Trophoblast cell (in vitro differentiated cells and primary cell): ENCODE results near the gene MSL1.

Experiments used
- DNase-seq, 2 donors: peaks; one replicate each; pipeline ENCODE4 v3.0.0-alpha.2; 2016
- H2AFZ ChIP-seq: 2 replicates; pipeline ENCODE4 v1.6.1; 2013; ENCODE audit warnings: low read length, moderate library complexity, mild to moderate bottlenecking; ENCODE audit not compliant: insufficient read depth, poor library complexity
- H2AK5ac ChIP-seq: 2 replicates; pipeline ENCODE4 v1.6.1; 2013; ENCODE audit warnings: mild to moderate bottlenecking, low read length
- H2BK120ac ChIP-seq: 2 replicates; pipeline ENCODE4 v1.6.1; 2013; ENCODE audit warnings: low read length, mild to moderate bottlenecking, moderate library complexity; ENCODE audit not compliant: insufficient read depth, poor library complexity
- H2BK12ac ChIP-seq: 2 replicates; pipeline ENCODE4 v1.6.1; 2013; ENCODE audit warnings: mild to moderate bottlenecking, low read length, moderate library complexity
- H2BK5ac ChIP-seq: 2 replicates; pipeline ENCODE4 v1.6.1; 2013; ENCODE audit warnings: low read length, low read depth, moderate library complexity, mild to moderate bottlenecking; ENCODE audit not compliant: poor library complexity
- H3K14ac ChIP-seq: 2 replicates; pipeline ENCODE4 v1.6.1; 2013; ENCODE audit warnings: mild to moderate bottlenecking, low read length
- H3K18ac ChIP-seq: 2 replicates; pipeline ENCODE4 v1.6.1; 2013; ENCODE audit warnings: mild to moderate bottlenecking, low read length
- H3K23ac ChIP-seq: 2 replicates; pipeline ENCODE4 v1.6.1; 2013; ENCODE audit warnings: low read length
- H3K27ac ChIP-seq: 2 replicates; pipeline ENCODE4 v1.5.1; 2013; ENCODE audit warnings: low read depth, mild to moderate bottlenecking, inconsistent platforms, low read length, moderate library complexity
- H3K27me3 ChIP-seq: 2 replicates; pipeline ENCODE4 v1.6.1; 2013; ENCODE audit warnings: inconsistent platforms, mild to moderate bottlenecking, low read length, moderate library complexity; ENCODE audit not compliant: insufficient read depth
- H3K36me3 ChIP-seq, 2 experiments: 1 replicate in 1 of 2; 2 replicates in 1 of 2; pipeline ENCODE4 v1.6.1; 2013; ENCODE audit warnings: low read length in 2 of 2, mild to moderate bottlenecking in 2 of 2, moderate library complexity in 1 of 2; ENCODE audit not compliant: insufficient read depth in 2 of 2, control insufficient read depth in 1 of 2
- H3K4ac ChIP-seq: 2 replicates; pipeline ENCODE4 v1.6.1; 2013; ENCODE audit warnings: low read depth, mild to moderate bottlenecking, low read length, moderate library complexity
- H3K4me1 ChIP-seq, 2 experiments: 1 replicate in 1 of 2; 2 replicates in 1 of 2; pipeline ENCODE4 v1.6.1; 2013; ENCODE audit warnings: low read length in 2 of 2, mild to moderate bottlenecking in 2 of 2, moderate library complexity in 1 of 2; ENCODE audit not compliant: insufficient read depth in 2 of 2, control insufficient read depth in 1 of 2
- H3K4me2 ChIP-seq: 2 replicates; pipeline ENCODE4 v1.6.1; 2013; ENCODE audit warnings: inconsistent platforms, mild to moderate bottlenecking, low read length, moderate library complexity
- H3K4me3 ChIP-seq: 2 replicates; pipeline ENCODE4 v1.5.1; 2013; ENCODE audit warnings: mild to moderate bottlenecking, low read depth, low read length, inconsistent platforms
- H3K79me1 ChIP-seq: one replicate; pipeline ENCODE4 v1.6.1; 2013; ENCODE audit warnings: low read length
- H3K79me2 ChIP-seq: 2 replicates; pipeline ENCODE4 v1.6.1; 2013; ENCODE audit warnings: low read length, mild to moderate bottlenecking; ENCODE audit not compliant: control insufficient read depth, insufficient read depth, poor library complexity
- H3K9ac ChIP-seq: 2 replicates; pipeline ENCODE4 v1.6.1; 2013; ENCODE audit warnings: mild to moderate bottlenecking, low read length
- H3K9me3 ChIP-seq: 2 replicates; pipeline ENCODE4 v1.6.1; 2013; ENCODE audit warnings: low read depth, mild to moderate bottlenecking, control low read depth, inconsistent platforms, low read length; ENCODE audit not compliant: insufficient read depth
- H4K12ac ChIP-seq: 2 replicates; pipeline ENCODE4 v1.6.1; 2013; ENCODE audit warnings: low read depth, mild to moderate bottlenecking, low read length, moderate library complexity
- H4K8ac ChIP-seq: 2 replicates; pipeline ENCODE4 v1.6.1; 2013; ENCODE audit warnings: low read depth, mild to moderate bottlenecking, low read length, moderate library complexity
- H4K91ac ChIP-seq: one replicate; pipeline ENCODE4 v1.6.1; 2013; ENCODE audit warnings: low read depth, mild to moderate bottlenecking, low read length, moderate library complexity
- WGBS: extraction: QIAGEN DNeasy Blood & Tissue Kit; methylation state at CpG from one replicate; pipeline ENCODE4 v1.1.7; 2013; ENCODE audit warnings: missing lambda C conversion rate; ENCODE audit not compliant: insufficient read length, insufficient coverage; ENCODE audit errors: extremely low coverage; 5-methylcytosine and 5-hydroxymethylcytosine counted together

MSL1 gene

GRCh38 chr17:40106760-40107521, 14.8 kb upstream of the MSL1 start:
- Histone ChIP-seq H4K91ac (no peak overlapping the region), H3K9ac (no peak overlapping the region), H2BK12ac (no peak overlapping the region), H3K27ac (no peak overlapping the region), H3K27me3 (no peaks in the 10 kb centered on the region), H3K4ac (no peak overlapping the region), H3K14ac (no peak overlapping the region), H2BK120ac (no peak overlapping the region), H3K4me2 (no peak overlapping the region), H3K79me2 (no peaks in the 10 kb centered on the region), H4K8ac (no peak overlapping the region), H3K23ac (no peak overlapping the region), H3K18ac (no peak overlapping the region), H2AFZ (no peak overlapping the region), H4K12ac (no peak overlapping the region), H3K36me3 (no peaks in the 10 kb centered on the region), H3K4me3 (no peak overlapping the region), H3K4me1 (peaks cover 18 to 24% of the 10 kb centered on the region in 2 experiments), H3K9me3 (peaks cover 2% of the 10 kb centered on the region), H2AK5ac (no peak overlapping the region), H3K79me1 (peaks cover 10% of the 10 kb centered on the region), H2BK5ac (no peak overlapping the region)
- no peak for DNase-seq
- no CpG with 5 or more reads among the region's 20 CpGs for WGBS

DNA sequence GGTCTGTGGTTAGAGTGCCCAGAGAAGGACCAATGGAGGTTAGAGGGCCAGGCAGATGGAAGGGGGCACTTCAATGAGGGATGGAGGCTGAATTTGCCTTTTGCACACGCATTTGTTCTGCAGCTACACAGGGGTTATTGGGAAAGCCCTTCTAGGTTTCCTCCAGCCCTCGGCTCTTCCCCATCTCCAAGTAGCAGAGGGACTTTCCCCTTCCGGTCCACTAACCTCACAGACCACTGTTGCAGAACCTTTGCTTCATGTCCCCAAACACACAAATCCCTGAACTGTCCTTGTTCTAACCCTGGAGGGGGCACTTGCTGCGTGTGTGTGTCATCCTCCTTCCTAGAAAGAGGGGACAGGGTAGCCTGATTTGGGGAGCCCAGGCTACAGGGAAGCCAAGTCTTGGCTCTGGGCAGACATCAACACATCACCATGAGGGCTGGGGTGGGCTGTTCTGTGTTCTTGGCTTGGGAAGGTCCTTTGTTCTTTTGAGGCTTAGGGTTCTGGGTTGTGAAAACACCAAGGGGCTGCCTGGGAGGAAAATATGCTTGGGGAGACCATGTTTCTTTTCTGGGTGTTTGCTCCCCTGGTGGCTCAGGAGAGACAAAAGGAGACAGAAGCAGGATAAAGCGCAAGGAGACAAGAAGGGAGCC, 14.1 kb upstream of the MSL1 start:
- peak overlapping the region; percentile 32 for H2AK5ac ChIP-seq
- no peak overlapping the region for H3K18ac ChIP-seq
- H3K36me3 ChIP-seq = no peaks in the 10 kb centered on the region
- no peak overlapping the region for H3K27ac ChIP-seq
- WGBS = no CpG with 5 or more reads among the region's 5 CpGs
- H2BK5ac ChIP-seq = no peak overlapping the region
- H3K23ac ChIP-seq = no peak overlapping the region
- peaks cover 10% of the 10 kb centered on the region for H3K79me1 ChIP-seq
- peak overlapping the region; percentile 49 for H4K91ac ChIP-seq
- H2AFZ ChIP-seq = peak overlapping the region; percentile 43
- H3K14ac ChIP-seq = peak overlapping the region; percentile 44
- peak overlapping the region; percentile 27 for H3K4me2 ChIP-seq
- DNase-seq = no peak
- H3K9ac ChIP-seq = no peak overlapping the region
- peaks cover 18 to 29% of the 10 kb centered on the region in 2 experiments for H3K4me1 ChIP-seq
- H4K12ac ChIP-seq = peak overlapping the region; percentile 19
- H3K4me3 ChIP-seq = no peak overlapping the region
- no peak overlapping the region for H3K4ac ChIP-seq
- H3K9me3 ChIP-seq = peaks cover 2% of the 10 kb centered on the region
- no peaks in the 10 kb centered on the region for H3K27me3 ChIP-seq
- H2BK120ac ChIP-seq = peak overlapping the region; percentile 49
- H2BK12ac ChIP-seq = peak overlapping the region; percentile 68
- no peaks in the 10 kb centered on the region for H3K79me2 ChIP-seq
- peak overlapping the region; percentile 78 for H4K8ac ChIP-seq

GRCh38 chr17:40108970-40109824, 12.6 kb upstream of the MSL1 start:
- WGBS = no CpG with 5 or more reads among the region's 9 CpGs
- H3K4ac ChIP-seq = no peak overlapping the region
- no peak overlapping the region for H2AK5ac ChIP-seq
- peaks cover 21 to 33% of the 10 kb centered on the region in 2 experiments for H3K4me1 ChIP-seq
- no peak overlapping the region for H3K4me3 ChIP-seq
- H3K27ac ChIP-seq = no peak overlapping the region
- H3K9ac ChIP-seq = no peak overlapping the region
- H4K91ac ChIP-seq = peak overlapping the region; percentile 29
- no peak overlapping the region for H3K14ac ChIP-seq
- H3K79me1 ChIP-seq = peaks cover 19% of the 10 kb centered on the region
- no peak overlapping the region for H3K23ac ChIP-seq
- no peak overlapping the region for H2AFZ ChIP-seq
- no peak overlapping the region for H4K8ac ChIP-seq
- no peak overlapping the region for H2BK5ac ChIP-seq
- H3K9me3 ChIP-seq = no peaks in the 10 kb centered on the region
- no peak overlapping the region for H2BK120ac ChIP-seq
- no peaks in the 10 kb centered on the region for H3K27me3 ChIP-seq
- H3K79me2 ChIP-seq = no peaks in the 10 kb centered on the region
- H3K4me2 ChIP-seq = no peak overlapping the region
- no peak for DNase-seq
- H3K36me3 ChIP-seq = no peaks in the 10 kb centered on the region
- H2BK12ac ChIP-seq = no peak overlapping the region
- no peak overlapping the region for H3K18ac ChIP-seq
- H4K12ac ChIP-seq = no peak overlapping the region

- H2AFZ ChIP-seq = no peak overlapping the region
- no peak overlapping the region for H3K4ac ChIP-seq
- H2BK5ac ChIP-seq = no peak overlapping the region
- no peak overlapping the region for H3K4me3 ChIP-seq
- H2AK5ac ChIP-seq = no peak overlapping the region
- H2BK120ac ChIP-seq = no peak overlapping the region
- no peak overlapping the region for H4K12ac ChIP-seq
- H3K79me1 ChIP-seq = peaks cover 21% of the 10 kb centered on the region
- no peak overlapping the region for H3K27ac ChIP-seq
- no peaks in the 10 kb centered on the region for H3K36me3 ChIP-seq
- no peak overlapping the region for H3K23ac ChIP-seq
- H3K14ac ChIP-seq = no peak overlapping the region
- no peak overlapping the region for H3K4me2 ChIP-seq
- H3K9ac ChIP-seq = no peak overlapping the region
- no peak overlapping the region for H4K91ac ChIP-seq
- whole genome bisulfite sequencing = no CpG with 5 or more reads among the region's 3 CpGs
- no peak overlapping the region for H3K18ac ChIP-seq
- peak overlapping the region; percentile 3 for H2BK12ac ChIP-seq
- H3K27me3 ChIP-seq = no peaks in the 10 kb centered on the region
- DNase-seq = no peak
- peaks cover 27 to 37% of the 10 kb centered on the region in 2 experiments for H3K4me1 ChIP-seq
- H3K9me3 ChIP-seq = peaks cover 1% of the 10 kb centered on the region
- no peak overlapping the region for H4K8ac ChIP-seq
- H3K79me2 ChIP-seq = no peaks in the 10 kb centered on the region
These were observed 11.5 kb upstream of the MSL1 start for GRCh38 chr17:40110026-40110845.
